IgD-negative memory B cell (primary cell): ENCODE results near the gene TMEM213. TPM values are rescaled to one million over a fixed set of nuclear protein-coding genes. Genes with fewer than 3 reads are reported as not detected.

Experiments used
- H3K27ac Mint-ChIP-seq, 3 donors: one replicate each; pipeline ENCODE4 v1.8.0; 2020 to 2022; ENCODE audit warnings: mild to moderate bottlenecking in 3 of 3, mixed read lengths in 3 of 3, moderate library complexity in 1 of 3
- H3K27me3 Mint-ChIP-seq: one replicate; pipeline ENCODE4 v1.8.0; 2021; ENCODE audit warnings: mixed read lengths
- H3K36me3 Mint-ChIP-seq: one replicate; pipeline ENCODE4 v1.8.0; 2020; ENCODE audit warnings: mild to moderate bottlenecking, mixed read lengths
- H3K4me1 Mint-ChIP-seq, 3 donors: one replicate each; pipeline ENCODE4 v1.8.0; 2020 to 2022; ENCODE audit warnings: mixed read lengths in 3 of 3, mild to moderate bottlenecking in 1 of 3
- H3K4me3 Mint-ChIP-seq, 4 donors: one replicate each; pipeline ENCODE4 v1.8.0; 2020 to 2022; ENCODE audit warnings: mild to moderate bottlenecking in 4 of 4, mixed read lengths in 4 of 4, moderate library complexity in 3 of 4
- H3K9me3 Mint-ChIP-seq, 3 donors: one replicate each; pipeline ENCODE4 v1.8.0; 2020 to 2021; ENCODE audit warnings: mixed read lengths in 3 of 3, mild to moderate bottlenecking in 1 of 3
- polyA plus RNA-seq: library from polyadenylated mRNA; unstranded; fragments of 300-500 nt; fragmentation: Illumina TruSeq; gene quantifications from one replicate; pipeline ENCODE4 v1.2.3, GENCODE V29; 2021

TMEM213 gene
- polyA plus RNA-seq, 1 donor from 2014 or later, result not detected

DNA sequence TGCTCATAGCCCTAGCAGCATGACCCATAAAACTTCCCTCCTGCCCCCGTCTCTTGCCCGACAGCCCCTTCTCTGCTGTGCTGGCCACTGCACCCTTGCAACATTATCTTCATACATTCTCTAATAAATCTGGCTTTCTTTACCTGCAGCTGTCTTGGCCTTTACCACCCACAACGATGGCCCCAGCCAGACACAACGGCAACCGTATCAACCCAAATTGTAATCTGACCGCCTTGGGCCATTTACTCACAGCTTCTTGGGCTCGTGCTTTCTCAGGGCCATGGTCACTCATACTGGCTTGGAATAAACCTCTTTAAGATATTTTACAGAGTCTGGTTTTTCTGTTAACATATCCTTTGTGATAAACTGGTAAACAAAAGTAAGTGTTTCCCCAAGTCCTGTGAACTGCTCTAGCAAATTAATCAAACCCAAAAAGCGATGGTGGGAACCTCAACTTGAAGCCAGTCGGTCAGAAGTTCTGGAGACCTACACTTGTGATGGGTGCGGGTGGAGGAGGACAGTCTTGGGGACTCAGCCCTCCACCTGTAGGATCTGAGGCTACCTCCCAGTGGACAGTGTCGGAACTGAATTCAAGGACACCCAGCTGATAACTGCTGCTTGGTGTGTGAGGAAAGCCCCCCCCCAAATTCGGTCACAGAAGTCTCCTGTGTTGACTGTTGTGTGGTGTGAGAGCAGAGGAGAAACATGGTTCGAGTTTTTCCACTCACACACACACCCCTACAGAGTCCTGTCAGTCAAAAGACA, 87.8 kb downstream of the TMEM213 start:
- Mint-ChIP-seq H3K27me3 (no peaks in the 10 kb centered on the region), H3K4me1 (peaks cover 0 to 9% (median 5%) of the 10 kb centered on the region in 3 donors), H3K9me3 (no peaks in the 10 kb centered on the region), H3K4me3 (no peak overlapping the region), H3K36me3 (no peaks in the 10 kb centered on the region), H3K27ac (no peak overlapping the region)

DNA sequence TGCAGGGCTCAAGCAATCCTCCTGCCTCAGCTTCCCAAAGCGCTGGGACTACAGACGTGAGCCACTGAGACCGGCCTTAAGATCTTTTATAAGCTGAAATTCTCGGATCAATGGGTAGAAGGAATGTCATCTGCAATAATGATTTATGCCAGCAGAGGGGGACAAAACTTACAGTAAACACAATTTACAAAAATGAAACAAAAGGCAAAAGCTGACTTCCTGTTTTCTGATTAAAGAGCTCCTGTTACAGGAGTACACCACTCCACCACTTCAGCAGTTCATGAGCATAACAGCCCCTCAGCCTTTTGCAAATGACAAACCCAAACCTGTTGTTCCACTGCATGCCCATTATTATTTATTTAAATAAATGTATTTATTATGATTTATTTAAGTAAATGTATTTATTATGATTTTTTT, 88.7 kb downstream of the TMEM213 start:
- Mint-ChIP-seq H3K4me3 (no peak overlapping the region), H3K36me3 (no peaks in the 10 kb centered on the region), H3K27ac (no peak overlapping the region), H3K27me3 (no peaks in the 10 kb centered on the region), H3K4me1 (peaks cover 0 to 9% (median 5%) of the 10 kb centered on the region in 3 donors), H3K9me3 (no peaks in the 10 kb centered on the region)

DNA sequence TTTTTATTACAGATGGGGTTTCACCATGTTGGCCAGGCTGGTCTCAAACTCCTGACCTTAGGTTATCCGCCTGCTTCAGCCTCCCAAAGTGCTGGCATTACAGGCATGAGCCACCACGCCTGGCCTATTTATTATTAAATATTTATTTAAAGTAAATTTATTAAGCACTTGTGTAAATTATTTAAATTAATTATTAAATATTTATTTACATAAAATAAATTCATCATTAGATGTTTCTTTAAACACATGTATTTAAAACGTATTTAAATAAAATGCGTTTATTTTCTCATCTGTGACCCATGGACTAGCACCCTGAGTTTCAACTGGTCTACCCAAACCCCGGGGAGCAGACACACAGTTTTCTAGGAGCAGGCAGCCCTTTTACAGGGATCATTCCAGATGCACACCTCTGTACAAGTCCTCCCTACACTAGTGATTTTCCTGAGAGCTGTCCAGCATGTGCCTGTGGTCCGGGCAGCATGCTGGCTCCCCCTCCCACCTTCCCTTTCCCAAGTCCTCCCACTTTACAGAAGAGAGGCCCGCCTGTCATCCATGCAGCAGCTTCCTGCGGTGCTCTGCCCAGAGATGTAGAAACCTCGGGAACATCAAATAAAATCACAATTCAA, 89.4 kb downstream of the TMEM213 start:
- peaks cover 0 to 6% (median 4%) of the 10 kb centered on the region in 3 donors for H3K4me1 Mint-ChIP-seq
- H3K9me3 Mint-ChIP-seq, result no peaks in the 10 kb centered on the region
- H3K27ac Mint-ChIP-seq, result no peak overlapping the region
- no peaks in the 10 kb centered on the region for H3K27me3 Mint-ChIP-seq
- no peaks in the 10 kb centered on the region for H3K36me3 Mint-ChIP-seq
- H3K4me3 Mint-ChIP-seq, result no peak overlapping the region

Other genes with a start within 250 kb of the TMEM213 start
- gene SVOPL, start 96.6 kb upstream of the TMEM213 start, polyA plus RNA-seq, result not detected
- gene ATP6V0A4, start 202 bp downstream of the TMEM213 start, polyA plus RNA-seq, result not detected
- not detected for gene KIAA1549, start 183.4 kb downstream of the TMEM213 start, polyA plus RNA-seq
- 0.80 TPM for gene ZC3HAV1L, start 238.0 kb downstream of the TMEM213 start, polyA plus RNA-seq